HEK293T (cell line): ENCODE measurements around the gene DCAF12L2.

Experiments used
- ARNT ChIP-seq: fragments of 450-650 bp; IDR thresholded peaks from 2 replicates; pipeline ENCODE4 v1.6.1; 2017; ENCODE audit warnings: mild to moderate bottlenecking
- BHLHE40 ChIP-seq: fragments of 450-650 bp; IDR thresholded peaks from 2 replicates; pipeline ENCODE4 v1.6.1; 2016; ENCODE audit warnings: mild to moderate bottlenecking, moderate library complexity, borderline replicate concordance
- ELF4 ChIP-seq: fragments of 450-650 bp; IDR thresholded peaks from 2 replicates; pipeline ENCODE4 v1.6.1; 2017; ENCODE audit warnings: antibody characterized with exemption
- FOXA1 ChIP-seq: fragments of 450-650 bp; IDR thresholded peaks from 2 replicates; pipeline ENCODE4 v1.6.1; 2016; ENCODE audit warnings: mild to moderate bottlenecking
- FOXK2 ChIP-seq: fragments of 450-650 bp; IDR thresholded peaks from 2 replicates; pipeline ENCODE4 v1.6.1; 2016; ENCODE audit warnings: mild to moderate bottlenecking
- FOXM1 ChIP-seq: fragments of 450-650 bp; IDR thresholded peaks from 2 replicates; pipeline ENCODE4 v1.6.1; 2017; ENCODE audit warnings: mild to moderate bottlenecking, borderline replicate concordance
- HDGF ChIP-seq: fragments of 450-650 bp; IDR thresholded peaks from 2 replicates; pipeline ENCODE4 v1.6.1; 2017; ENCODE audit warnings: antibody characterized with exemption, borderline replicate concordance
- NFRKB ChIP-seq: fragments of 450-650 bp; IDR thresholded peaks from 2 replicates; pipeline ENCODE4 v1.6.1; 2016; ENCODE audit warnings: mild to moderate bottlenecking, moderate library complexity
- PKNOX1 ChIP-seq: fragments of 450-650 bp; IDR thresholded peaks from 2 replicates; pipeline ENCODE4 v1.6.1; 2016
- SP1 ChIP-seq: fragments of 450-650 bp; IDR thresholded peaks from 2 replicates; pipeline ENCODE4 v1.6.1; 2017
- SUZ12 ChIP-seq: fragments of 450-650 bp; IDR thresholded peaks from 2 replicates; pipeline ENCODE4 v1.6.1; 2016; ENCODE audit warnings: mild to moderate bottlenecking
- TARDBP ChIP-seq: fragments of 450-650 bp; IDR thresholded peaks from 2 replicates; pipeline ENCODE4 v1.6.1; 2016
- ZNF384 ChIP-seq: fragments of 450-650 bp; IDR thresholded peaks from 2 replicates; pipeline ENCODE4 v1.6.1; 2016

- TF ChIP-seq FOXM1, result no peak
- no peak for TF ChIP-seq SP1
- no peak for TF ChIP-seq FOXA1
- TF ChIP-seq SUZ12, result no peak
- no peak for TF ChIP-seq TARDBP
- no peak for TF ChIP-seq FOXK2
- TF ChIP-seq ARNT, result no peak
- no peak for TF ChIP-seq ELF4
- TF ChIP-seq BHLHE40, result no peak
- no peak for TF ChIP-seq HDGF
- TF ChIP-seq PKNOX1, result no peak
- no peak for TF ChIP-seq ZNF384
- TF ChIP-seq NFRKB, result no peak
Measured at GRCh38 chrX:126164226-126164625, 1.9 kb downstream of the DCAF12L2 start.
